Eye (tissue), 1 donor: Measurements from ENCODE around the gene RNLS.

Experiments used
- DNase-seq: peaks from one replicate; pipeline ENCODE4 v3.0.0-alpha.2; 2015

Gene RNLS

DNA sequence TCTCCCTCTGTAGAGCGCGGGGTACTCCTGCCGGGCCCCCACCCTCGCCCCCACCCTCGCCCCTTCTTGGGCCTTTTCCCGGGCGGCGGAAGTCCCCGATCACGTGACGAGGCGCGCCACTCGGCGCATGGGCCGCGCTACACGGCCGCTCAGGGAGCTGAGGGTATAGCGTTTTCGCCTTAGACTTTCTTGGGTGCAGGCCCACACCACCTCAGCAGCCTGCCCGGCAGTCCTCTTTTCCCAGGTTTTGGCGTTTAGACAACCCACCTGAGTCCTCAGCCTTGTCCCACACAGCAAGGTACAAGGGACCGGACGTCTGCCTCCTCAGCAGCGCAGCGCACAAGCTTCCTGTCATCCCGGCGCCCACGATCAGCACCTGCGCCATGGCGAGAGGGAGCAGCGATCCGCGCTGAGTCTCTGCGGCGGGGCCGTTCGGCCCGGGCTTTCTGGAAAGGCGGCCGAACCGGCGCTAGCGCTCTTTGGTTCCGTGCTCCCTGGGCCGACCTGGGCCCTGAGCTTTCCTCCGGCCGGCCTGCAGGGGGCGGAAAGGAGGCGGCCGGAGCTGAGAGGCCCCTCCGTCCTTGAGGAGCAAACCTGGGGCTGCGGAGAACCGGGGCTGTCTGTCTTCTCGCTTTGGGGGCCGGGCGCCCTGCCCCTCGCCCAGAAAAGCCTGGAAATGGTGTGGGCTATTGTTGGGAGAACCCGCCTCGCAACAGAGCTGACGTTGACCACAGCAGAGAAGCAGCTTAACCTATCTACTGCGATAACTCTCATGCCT, at the start of gene RNLS:
Gene RNLS (minus strand): TSS at position 513 of the 778 bp plus-strand sequence.
- DNase-seq, result peak; percentile 91

DNA sequence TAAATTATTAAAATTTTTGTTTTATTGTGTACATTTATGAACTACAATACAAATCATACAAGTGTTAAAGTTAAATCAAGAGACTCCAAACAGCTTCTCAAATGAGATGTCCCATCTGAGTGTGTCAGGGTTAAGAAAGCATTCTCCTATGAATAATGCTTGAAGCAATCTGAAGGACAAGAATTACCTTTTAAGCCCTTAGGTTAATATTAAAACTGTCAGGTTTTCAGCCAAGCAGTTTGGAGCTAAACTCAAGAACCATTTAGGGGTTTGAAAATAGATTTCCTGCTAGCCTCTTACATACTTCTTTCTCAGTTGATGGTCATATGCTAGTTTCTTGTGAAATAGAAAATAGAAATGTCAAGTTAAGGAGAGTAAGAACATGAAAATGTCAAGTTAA, 41.7 kb upstream of the RNLS start:
- DNase-seq, result no peak

DNA sequence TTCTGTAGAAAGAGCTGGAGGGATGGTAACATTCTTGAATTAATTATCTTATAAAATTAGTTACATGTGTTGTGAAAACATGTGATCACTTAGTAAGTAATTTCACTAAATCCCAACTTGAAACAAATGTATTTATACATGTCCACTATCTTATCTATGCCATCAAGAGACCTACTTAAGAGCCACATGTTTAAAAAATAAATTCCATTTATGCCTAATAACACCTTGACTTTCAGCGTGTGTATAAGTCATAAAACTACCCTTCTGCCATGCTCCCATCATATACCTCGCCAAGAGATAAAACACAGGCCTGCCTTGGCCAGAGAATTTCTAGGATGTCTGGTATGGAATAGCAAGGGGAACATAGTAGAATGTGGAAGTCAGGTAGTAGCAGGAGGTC, 40.7 kb upstream of the RNLS start:
- DNase-seq, result no peak

DNA sequence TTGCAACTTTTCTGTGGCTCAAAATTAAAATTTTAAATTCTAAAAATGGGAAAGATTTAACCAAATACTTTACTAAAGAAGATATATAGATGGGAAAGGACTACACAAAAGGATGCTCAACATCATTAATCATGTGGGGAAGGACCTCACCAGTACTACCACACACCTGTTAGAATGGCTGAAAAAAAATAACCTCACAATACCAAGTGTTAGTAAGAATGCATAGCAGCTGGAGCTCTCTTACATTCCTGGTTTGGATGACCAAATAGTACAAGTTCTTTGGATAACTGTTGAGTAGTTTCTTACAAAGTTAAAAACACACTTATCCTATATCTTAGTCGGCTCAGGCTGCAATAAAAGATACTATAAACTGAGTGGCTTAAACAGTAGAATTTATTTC, 37.3 kb upstream of the RNLS start:
- no peak for DNase-seq

DNA sequence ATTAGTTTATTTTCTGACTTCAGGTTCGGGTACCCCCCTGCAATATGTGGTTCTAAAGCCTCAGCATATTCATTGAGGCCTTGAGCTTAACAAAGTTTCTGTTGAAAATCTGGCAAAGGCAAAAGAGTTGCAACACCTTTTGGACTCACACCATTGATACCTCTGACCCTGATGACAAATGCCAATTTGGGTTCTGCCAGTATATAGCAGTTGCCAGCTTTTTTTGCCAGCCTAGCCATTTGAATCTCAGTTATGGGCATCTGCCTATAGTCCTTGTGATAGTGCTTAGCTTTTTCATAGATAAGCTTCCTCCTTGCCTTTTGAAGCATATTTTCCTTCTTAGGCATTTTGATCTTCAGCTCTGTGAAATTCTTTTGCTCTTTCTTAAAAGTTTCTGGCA, 35.4 kb upstream of the RNLS start:
- no peak for DNase-seq

DNA sequence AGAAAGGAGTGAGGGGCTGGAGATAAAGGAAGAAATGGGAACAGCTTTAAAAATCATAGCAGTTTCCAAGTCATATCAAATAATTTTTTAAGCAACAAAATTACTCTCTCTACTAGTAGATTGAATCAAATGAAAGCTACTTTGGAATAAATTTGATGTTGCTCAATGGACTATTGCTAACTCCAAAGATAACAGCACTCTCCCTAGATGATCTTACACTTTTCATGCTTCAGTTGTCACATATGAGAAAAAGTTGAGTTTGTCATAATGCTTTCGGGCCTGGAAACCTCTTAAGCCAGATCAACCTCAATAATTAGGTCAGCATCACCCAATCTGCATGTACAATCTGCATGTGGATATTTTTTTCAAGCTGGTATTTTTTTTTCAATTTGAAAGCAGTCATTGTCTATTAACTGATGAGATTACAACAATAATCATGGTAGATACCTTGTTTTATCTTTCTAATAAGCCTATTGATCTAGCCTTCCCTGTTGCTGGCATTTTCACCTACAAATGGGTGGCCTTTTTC, 34.7 kb upstream of the RNLS start:
- DNase-seq, result peak; percentile 8

DNA sequence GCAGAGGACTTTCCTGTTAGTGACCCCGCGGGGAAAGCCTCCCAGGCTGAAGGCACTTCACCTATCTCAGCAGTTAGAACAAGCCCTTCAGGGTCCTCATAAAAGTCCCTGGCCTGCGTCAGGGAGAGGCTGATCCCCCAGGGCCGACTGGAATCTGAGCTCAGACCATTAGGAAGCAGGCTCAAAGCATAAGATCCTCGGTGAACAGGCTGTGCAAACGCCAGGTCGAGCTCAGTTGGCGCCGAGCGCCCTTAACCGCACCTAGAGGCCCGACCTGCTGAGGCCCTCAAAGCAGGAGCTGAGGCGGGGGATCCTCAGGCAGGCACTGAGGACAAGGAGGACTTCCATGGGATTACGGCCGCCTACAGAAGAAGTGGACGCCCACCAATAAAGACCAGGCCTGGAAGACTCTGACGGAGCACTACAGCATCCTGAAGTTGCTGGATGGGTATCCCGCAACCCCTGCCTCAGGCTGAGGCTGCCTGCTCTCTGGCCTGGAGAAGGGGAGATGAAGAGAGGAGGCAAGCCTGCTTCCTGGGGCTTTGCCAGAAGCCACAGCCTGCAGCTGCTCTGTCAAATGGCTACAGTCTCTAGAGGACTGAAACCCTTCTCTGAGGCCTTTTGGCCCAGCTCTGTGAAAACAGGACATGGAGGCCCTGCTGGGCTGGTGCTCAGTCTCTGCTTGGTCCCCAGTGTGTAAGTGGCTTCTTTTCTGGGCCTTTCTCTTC, 33.3 kb upstream of the RNLS start:
- no peak for DNase-seq

DNA sequence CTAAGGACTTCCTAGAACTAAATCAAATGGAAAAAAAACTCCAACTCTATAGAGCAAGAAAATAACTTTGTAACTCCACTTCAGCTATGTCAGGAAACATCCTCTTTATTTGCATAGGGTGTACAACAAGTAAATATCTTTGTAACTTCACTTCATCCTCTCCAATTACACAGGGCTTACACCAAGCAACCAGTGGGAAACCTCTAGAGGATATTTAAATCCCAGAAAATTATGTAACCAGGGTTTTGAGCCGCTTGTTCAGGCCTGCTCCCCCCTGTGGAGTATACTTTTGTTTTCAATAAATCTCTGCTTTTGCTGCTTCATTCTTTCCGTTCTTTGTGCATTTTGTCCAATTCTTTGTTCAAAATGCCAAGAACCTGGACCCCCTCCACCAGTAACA, 25.7 kb upstream of the RNLS start:
- no peak for DNase-seq

DNA sequence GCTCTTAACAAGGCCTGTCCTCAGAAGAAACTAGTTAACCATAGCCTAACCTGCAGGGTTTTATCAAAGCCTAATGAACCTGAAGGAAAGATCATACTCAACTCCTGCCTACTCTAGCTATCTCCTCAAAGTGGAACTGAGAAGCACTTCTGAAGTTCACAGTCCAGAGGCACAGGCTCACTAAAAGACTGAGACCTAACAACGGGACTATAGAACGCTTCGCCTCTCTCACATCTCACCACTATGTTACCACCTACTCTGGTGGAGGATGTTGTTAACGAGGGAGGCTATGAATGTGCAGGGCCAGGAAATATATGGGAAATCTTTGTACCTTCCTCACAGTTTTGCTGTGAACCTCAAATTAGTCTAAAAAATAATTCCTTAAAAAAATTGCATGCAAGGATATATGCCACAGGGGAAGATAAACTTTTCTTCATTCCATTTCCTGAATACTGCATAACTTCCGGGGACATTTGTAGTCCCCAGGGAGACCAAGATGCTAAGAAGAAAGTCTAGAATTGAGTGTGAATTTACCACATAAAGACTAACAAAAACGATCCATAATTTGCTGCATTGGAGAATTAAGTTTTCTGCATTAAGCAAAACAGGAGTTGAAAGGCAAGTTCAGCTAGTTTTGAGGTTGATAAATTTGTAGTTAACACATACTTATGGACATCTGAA, 25.1 kb upstream of the RNLS start:
- no peak for DNase-seq

DNA sequence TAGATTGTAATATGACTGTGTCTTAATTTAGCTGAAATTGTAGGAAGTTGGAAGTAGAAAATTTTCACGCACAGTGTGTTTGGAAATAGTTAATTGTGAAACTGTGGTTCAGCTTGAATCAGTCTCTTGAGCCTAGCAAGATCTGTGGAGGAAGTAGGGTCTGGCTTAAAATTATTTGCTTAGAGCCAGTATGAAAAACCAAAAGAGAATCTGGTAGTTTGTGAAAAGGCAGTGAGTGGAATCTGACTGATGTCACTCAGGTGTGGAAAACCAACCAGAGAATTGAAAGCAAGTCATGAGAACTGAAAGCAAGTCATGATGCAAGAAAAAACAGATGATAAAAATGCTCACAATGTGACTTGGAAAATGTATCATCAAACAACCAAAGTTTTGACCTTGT, 14.9 kb upstream of the RNLS start:
- no peak for DNase-seq

DNA sequence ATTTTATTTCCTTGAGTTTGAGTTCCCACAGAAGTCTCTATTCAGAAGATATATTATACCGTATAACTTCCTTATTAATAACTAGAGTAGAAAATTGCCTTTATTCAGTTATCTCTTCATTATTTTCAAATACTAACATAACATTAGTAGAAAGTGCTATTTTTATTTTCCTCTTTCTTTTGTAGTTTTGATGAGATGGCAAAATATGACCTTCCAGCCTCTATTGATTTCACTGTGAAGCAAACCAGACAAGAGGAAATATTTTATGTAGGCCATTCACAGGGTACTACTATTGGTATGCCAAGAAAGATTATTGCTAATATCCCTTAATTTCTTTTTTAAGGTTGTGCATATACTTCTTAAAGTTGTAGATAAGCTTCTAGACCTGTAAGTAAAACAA, 11.4 kb upstream of the RNLS start:
- DNase-seq, result no peak

DNA sequence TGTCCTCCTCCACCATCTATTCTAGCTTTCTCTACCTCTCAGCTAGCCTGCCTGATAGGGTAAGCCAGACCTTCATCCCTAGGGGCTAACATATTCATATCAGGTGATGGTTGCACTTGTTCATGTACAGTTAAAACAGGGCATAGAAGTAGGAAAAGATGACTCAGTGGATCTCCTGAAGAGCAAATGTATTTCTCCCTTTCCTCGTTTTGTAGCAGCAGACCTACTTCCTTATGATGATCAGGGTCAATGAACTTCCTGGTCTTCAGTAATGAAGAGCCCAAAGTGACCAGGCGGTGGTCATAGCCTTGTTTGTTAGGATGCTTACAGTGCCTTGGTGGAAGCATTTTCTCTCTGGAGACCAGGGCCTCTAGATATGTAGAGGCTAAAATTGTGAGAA, 9.8 kb upstream of the RNLS start:
- DNase-seq, result no peak

DNA sequence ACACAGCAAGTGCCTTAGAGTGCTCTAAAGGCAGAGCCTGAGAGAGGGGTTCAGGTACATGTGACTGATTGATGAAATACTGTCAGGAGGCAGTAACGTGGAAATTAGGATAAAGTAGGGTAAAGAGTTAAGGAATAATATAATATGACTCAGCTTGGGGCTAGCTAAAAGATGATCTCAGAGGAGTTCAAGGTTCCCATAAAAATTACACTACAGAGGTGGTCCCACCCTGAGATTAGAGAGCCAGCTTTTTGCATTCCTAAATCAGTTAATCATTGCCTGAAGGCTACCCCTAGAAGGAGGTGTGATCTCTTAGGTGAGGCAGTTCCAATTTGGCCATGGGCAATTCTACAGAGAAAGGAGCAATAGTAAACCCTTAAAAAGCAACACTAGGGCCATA, 9.3 kb upstream of the RNLS start:
- no peak for DNase-seq

DNA sequence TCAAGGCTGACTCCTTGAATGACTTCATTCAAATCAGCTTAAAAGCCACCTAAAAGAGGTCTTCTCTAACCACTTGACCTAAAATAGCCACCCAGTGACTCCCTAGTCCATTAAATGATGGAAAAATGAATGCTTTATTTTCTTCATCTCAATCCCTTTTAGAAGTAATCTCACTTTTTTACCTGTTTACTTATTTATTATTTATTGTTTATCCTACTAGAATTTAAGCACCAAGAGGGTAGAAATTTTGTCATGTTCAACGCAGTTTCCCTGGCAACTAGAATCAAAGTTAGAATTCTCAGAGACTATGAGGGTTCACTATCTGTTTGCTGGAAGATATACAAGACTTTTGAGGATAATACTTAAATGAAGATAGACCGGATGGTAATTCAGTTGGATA, 3.3 kb upstream of the RNLS start, which contains the start of gene LIPJ:
Gene LIPJ (plus strand): TSS at position 301 of the 400 bp plus-strand sequence. CDS start 3,926 bp downstream, outside the sequence.
- DNase-seq, result no peak

DNA sequence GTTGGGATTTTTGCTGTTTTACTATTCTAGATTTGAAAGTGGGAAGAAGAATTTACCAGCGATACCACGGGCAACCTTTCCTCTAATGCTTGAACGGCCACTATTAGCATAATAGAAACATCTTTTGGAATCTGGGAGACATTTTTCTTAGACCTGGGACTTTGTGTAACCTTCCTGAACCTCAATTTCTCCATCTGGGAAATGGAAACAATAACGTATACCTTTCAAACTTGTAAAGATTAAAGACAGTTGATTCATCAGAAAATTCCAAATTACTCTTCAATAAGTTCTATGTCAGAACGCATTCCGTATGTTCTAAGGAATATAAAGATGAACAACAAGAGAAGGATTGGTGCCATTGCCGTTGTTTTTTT, 453 bp upstream of the RNLS start:
- DNase-seq, result no peak

DNA sequence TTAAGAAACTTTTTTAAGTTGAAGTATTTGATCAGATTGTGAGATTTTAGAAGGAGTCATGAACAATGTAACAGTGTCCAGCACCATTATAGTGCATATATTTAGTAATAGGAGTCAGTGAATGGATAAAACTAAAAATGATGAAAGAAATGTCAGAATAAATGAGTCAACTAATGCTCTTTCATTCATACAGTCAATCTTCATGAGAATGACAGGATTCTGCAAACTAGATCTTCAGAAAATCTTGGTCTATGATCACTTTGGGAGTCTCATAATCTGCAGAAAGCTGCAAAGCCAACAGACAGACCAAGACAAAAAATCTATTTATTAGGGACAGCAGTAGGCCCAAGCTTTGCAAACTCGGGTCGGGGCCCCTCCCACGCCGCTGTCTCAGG, 710 bp downstream of the RNLS start:
- DNase-seq, result no peak

DNA sequence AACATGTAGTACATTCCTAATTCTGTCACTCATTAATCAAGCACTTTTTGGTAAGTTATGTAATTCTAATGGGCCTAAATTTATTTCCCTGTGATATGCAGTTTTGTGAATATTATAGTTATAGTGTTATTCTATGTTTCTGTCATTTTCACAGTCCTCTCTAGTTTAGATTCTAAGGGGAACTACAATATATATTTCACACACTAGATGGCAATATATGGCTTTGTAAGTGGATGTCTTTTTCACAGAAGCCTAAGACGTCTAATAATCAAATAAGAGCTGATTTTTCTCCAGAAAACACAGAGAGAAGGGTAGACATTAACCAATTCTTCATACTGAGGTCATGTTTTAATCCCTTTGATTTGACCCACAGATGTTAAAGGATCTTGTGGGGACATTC, 18.0 kb downstream of the RNLS start:
- peak; percentile 45 for DNase-seq

DNA sequence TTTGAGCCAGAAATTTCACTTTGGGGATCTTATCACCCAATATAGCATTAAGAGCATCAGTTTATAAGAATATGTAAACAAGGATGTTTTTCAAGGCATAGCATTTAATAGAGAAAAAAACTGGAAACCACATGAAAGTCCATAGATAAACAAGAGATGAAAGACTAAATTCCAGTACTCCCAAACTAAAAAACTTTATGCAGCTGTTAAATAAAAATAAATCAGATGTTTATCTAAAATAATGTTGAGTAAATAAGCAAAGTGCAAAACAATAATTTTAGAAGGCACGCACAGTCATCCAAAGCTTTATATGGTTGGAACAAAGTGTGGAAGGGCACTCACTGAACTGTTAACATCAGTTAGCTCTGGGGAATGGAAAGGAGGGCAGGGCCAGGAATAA, 21.0 kb downstream of the RNLS start:
- DNase-seq, result no peak

DNA sequence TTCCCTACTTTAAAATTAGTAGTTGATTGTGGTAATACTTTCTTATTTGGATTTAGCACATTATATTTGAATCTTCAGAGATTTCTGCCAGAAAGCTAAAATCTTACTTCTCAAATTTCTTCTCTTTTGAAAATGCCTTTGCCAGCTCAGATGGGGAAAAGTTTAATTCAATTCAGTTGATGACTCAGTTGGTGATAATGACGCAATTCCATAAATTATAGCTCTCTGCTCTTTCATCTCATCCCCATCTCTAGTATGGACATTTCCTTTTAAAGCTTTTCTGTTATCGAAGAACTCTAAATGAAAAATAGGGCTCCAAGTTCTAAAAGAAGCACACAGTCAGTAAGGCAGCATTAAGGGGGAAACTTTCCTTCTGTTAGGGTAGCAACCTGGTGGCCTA, 25.5 kb downstream of the RNLS start:
- DNase-seq, result no peak

DNA sequence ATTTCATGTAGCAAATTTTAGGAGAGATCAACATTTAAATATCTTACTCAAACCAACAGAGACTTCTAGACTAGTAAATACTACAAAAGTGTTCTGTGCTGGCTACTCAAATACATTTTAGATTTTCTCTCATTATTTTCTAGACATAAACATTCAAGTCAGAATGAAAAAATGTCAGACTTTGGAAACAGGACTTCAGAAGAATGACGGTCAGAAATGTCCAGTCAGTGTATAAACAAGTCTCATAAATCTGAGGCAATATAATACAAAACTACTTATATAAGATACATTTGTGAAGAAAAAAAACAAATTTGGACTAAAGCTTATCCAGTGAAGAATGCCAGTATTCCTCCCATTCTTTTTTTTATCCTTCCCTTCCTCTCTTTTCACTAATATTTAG, 25.9 kb downstream of the RNLS start:
- DNase-seq, result no peak

DNA sequence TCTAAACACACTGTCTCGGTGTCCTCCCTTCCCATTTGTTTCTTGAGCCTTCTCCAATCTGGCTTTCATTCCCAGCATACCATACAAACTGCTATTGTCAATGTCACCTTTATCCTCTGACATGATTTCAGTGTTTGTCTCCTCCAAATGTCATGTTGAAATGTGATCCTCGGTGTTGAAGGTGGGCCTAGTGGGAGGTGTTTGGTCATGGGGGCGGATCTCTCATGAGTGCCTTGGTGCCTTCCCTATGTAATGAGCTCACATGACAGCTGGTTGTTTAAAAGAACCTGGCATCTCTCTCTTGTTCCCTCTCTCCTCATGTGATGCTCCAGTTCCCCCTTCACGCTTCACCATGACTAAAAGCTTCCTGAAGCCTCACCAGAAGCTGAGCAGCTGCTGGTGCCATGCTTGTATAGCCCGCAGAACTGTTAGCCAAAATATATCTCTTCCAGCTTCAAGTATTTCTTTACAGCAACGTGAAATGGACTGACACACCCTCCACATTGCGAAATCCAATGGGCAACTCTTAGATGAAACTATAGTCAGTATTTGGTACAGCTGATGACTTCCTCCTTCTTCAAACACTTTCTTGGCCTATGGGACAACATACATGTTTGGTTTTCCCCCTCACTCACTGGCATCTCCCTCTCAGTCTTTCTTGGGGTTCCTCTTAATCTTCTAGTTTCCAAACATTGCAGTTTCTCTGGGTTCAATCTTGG, 27.8 kb downstream of the RNLS start:
- DNase-seq, result no peak

DNA sequence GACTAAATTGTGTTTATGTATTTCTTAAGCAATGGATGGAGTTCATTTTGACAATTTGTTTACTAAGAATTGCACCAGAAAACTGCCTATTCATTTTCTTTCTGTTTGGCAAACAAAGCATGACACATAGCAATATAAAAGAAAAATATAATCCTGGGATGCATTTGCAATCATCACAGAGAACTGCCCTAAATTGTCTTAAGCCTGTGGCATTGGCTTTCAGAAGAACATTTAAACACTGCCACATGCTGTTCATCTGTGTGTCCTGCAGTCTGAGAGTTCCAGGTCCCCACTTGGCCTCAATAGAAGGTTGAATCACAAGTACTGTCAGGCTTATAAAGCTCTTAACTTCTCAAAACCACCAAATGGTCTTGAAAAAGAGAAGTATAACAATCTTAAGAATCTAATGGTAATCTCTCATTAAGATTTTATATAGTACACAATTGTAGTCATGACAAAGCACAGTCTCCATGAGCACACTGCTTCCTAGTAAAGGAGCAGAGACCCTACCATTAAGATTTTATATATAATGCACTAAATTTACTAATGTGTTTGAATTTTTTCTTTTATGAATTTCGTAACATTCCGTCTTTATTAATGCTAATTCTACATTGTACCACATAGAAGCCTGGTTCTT, 29.9 kb downstream of the RNLS start:
- peak; percentile 79 for DNase-seq

DNA sequence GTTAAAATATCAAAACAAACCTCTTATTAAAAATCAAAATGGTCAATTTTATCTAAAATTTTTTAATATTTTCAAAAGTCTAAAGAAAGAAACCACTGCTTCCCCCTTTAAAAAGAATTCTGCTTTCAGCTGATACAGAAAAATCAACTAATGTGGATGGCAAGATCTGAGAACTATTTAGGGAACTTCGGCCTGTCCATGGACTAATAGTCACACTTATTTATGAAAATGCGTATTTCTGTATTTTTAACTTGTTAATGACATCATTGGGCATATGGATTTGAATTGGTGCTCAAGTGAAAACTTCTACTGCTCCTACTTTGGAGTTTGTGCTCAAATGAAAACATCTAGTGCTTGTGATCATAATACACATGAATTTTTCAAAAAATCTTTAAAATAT, 31.9 kb downstream of the RNLS start:
- DNase-seq, result no peak
